MM.1S (cell line): Measurements from ENCODE around the gene KLHL5.

ENCODE experiments used
- DNase-seq: peaks from one replicate; pipeline ENCODE4 v3.0.0-alpha.2; 2015
- H2AFZ ChIP-seq: fragments of 300-600 bp; sonication (generic); 2 replicates; pipeline ENCODE4 v1.6.0; 2016; ENCODE audit warnings: antibody characterized with exemption, low read length
- H3F3A ChIP-seq: fragments of 300-600 bp; sonication (generic); 2 replicates; pipeline ENCODE4 v1.6.1; 2016; ENCODE audit warnings: mild to moderate bottlenecking, antibody characterized with exemption, low read length, moderate library complexity, mixed read lengths; ENCODE audit not compliant: insufficient read depth
- H3K27ac ChIP-seq: fragments of 300-600 bp; sonication (generic); 2 replicates; pipeline ENCODE4 v1.5.1; 2016; ENCODE audit warnings: mild to moderate bottlenecking, low read length
- H3K27me3 ChIP-seq: fragments of 300-600 bp; sonication (generic); replicated peaks from 2 replicates; pipeline ENCODE4 v1.6.0; 2016; ENCODE audit warnings: low read length; ENCODE audit not compliant: insufficient read depth
- H3K36me3 ChIP-seq: fragments of 300-600 bp; sonication (generic); replicated peaks from 2 replicates; pipeline ENCODE4 v1.6.1; 2016; ENCODE audit warnings: mild to moderate bottlenecking, low read length, mixed read lengths; ENCODE audit not compliant: insufficient read depth
- H3K4me1 ChIP-seq: fragments of 300-600 bp; sonication (generic); 2 replicates; pipeline ENCODE4 v1.6.1; 2016; ENCODE audit warnings: low read length, mixed read lengths
- H3K4me2 ChIP-seq: fragments of 300-600 bp; sonication (generic); 2 replicates; pipeline ENCODE4 v1.6.0; 2016; ENCODE audit warnings: low read depth, low read length
- H3K4me3 ChIP-seq: fragments of 300-600 bp; sonication (generic); 2 replicates; pipeline ENCODE4 v1.5.1; 2016; ENCODE audit warnings: low read length, mixed read lengths
- H3K79me2 ChIP-seq: fragments of 300-600 bp; sonication (generic); 2 replicates; pipeline ENCODE4 v1.6.1; 2016; ENCODE audit warnings: mixed run types, low read length, mixed read lengths
- H3K9ac ChIP-seq: fragments of 300-600 bp; sonication (generic); 2 replicates; pipeline ENCODE4 v1.6.1; 2016; ENCODE audit warnings: low read length, mixed read lengths
- H3K9me2 ChIP-seq: fragments of 300-600 bp; sonication (generic); replicated peaks from 2 replicates; pipeline ENCODE4 v1.6.1; 2016; ENCODE audit warnings: mild to moderate bottlenecking, low read length, mixed read lengths; ENCODE audit not compliant: insufficient read depth
- H3K9me3 ChIP-seq: fragments of 300-600 bp; sonication (generic); replicated peaks from 2 replicates; pipeline ENCODE4 v1.6.1; 2016; ENCODE audit warnings: mild to moderate bottlenecking, low read length, mixed read lengths; ENCODE audit not compliant: insufficient read depth
- H4K20me1 ChIP-seq: fragments of 300-600 bp; sonication (generic); 2 replicates; pipeline ENCODE4 v1.6.1; 2016; ENCODE audit warnings: mild to moderate bottlenecking, low read length, moderate library complexity, mixed read lengths; ENCODE audit not compliant: insufficient read depth
- CTCF ChIP-seq: fragments of 300-600 bp; sonication (generic); IDR thresholded peaks from 2 replicates; pipeline ENCODE4 v1.5.1; 2016; ENCODE audit warnings: antibody characterized with exemption, low read length, mixed read lengths
- EZH2 ChIP-seq: fragments of 300-600 bp; sonication (generic); optimal IDR thresholded peaks from 2 replicates; pipeline ENCODE3; 2017; ENCODE audit warnings: low read depth, mild to moderate bottlenecking, antibody characterized with exemption, low read length, mixed read lengths
- EZH2phosphoT487 ChIP-seq: fragments of 300-600 bp; sonication (generic); IDR thresholded peaks from 2 replicates; pipeline ENCODE4 v1.6.1; 2018; ENCODE audit warnings: antibody characterized with exemption, low read length

The KLHL5 gene

GRCh38 chr4:39154009-39154408, 92.0 kb downstream of the KLHL5 start:
- TF ChIP-seq EZH2phosphoT487 (no peak), EZH2 (no peak), CTCF (no peak)
- H3K4me2 ChIP-seq = no peak overlapping the region

GRCh38 chr4:39157520-39157919, 95.5 kb downstream of the KLHL5 start:
- no peak for TF ChIP-seq EZH2phosphoT487
- no peak for TF ChIP-seq CTCF
- no peak for TF ChIP-seq EZH2
- no peak overlapping the region for H3K9ac ChIP-seq
- no peak overlapping the region for H3K4me2 ChIP-seq
- no peaks in the 10 kb centered on the region for H3K79me2 ChIP-seq
- H4K20me1 ChIP-seq = no peaks in the 10 kb centered on the region
- no peak for DNase-seq
- H3F3A ChIP-seq = no peaks in the 10 kb centered on the region
- no peak overlapping the region for H2AFZ ChIP-seq
- no peak overlapping the region for H3K4me3 ChIP-seq
- no peak overlapping the region for H3K27ac ChIP-seq
- no peaks in the 10 kb centered on the region for H3K36me3 ChIP-seq
- no peaks in the 10 kb centered on the region for H3K9me3 ChIP-seq
- H3K4me1 ChIP-seq = no peaks in the 10 kb centered on the region
- no peaks in the 10 kb centered on the region for H3K9me2 ChIP-seq
- H3K27me3 ChIP-seq = no peaks in the 10 kb centered on the region

More at GRCh38 chr4:39154009-39154408, 92.0 kb downstream of the KLHL5 start:
- no peak overlapping the region for H3K27ac ChIP-seq
- no peaks in the 10 kb centered on the region for H3K27me3 ChIP-seq
- H3K36me3 ChIP-seq = no peaks in the 10 kb centered on the region
- H3F3A ChIP-seq = no peaks in the 10 kb centered on the region
- no peaks in the 10 kb centered on the region for H4K20me1 ChIP-seq
- no peaks in the 10 kb centered on the region for H3K4me1 ChIP-seq
- DNase-seq = no peak
- no peak overlapping the region for H3K9ac ChIP-seq
- H3K9me3 ChIP-seq = no peaks in the 10 kb centered on the region
- no peak overlapping the region for H2AFZ ChIP-seq
- H3K9me2 ChIP-seq = no peaks in the 10 kb centered on the region
- H3K79me2 ChIP-seq = no peaks in the 10 kb centered on the region
- H3K4me3 ChIP-seq = no peak overlapping the region

- no peaks in the 10 kb centered on the region for H4K20me1 ChIP-seq
- H3K4me2 ChIP-seq = no peak overlapping the region
- no peaks in the 10 kb centered on the region for H3K36me3 ChIP-seq
- no peaks in the 10 kb centered on the region for H3K4me1 ChIP-seq
- H3K9me2 ChIP-seq = no peaks in the 10 kb centered on the region
- H3F3A ChIP-seq = no peaks in the 10 kb centered on the region
- H3K4me3 ChIP-seq = no peak overlapping the region
- H3K79me2 ChIP-seq = no peaks in the 10 kb centered on the region
- no peak for TF ChIP-seq CTCF
- TF ChIP-seq EZH2phosphoT487 = no peak
- TF ChIP-seq EZH2 = no peak
- H3K9ac ChIP-seq = no peak overlapping the region
- H3K27ac ChIP-seq = no peak overlapping the region
- no peak overlapping the region for H2AFZ ChIP-seq
- no peaks in the 10 kb centered on the region for H3K9me3 ChIP-seq
- DNase-seq = no peak
- no peaks in the 10 kb centered on the region for H3K27me3 ChIP-seq
These were observed 104.1 kb downstream of the KLHL5 start for GRCh38 chr4:39166177-39166576.
